GM19238 (cell line): ENCODE measurements around the gene BSPRY.
"Not testable (repeated sequence)": the region's sequence is repeated elsewhere in the genome, so short reads cannot be mapped to it uniquely, and the experiment has no call there.

Source experiments
- DNase-seq: peaks from one replicate; pipeline ENCODE4 v3.0.0; 2011; ENCODE audit warnings: low spot score; ENCODE audit not compliant: insufficient read length

The BSPRY gene

DNA sequence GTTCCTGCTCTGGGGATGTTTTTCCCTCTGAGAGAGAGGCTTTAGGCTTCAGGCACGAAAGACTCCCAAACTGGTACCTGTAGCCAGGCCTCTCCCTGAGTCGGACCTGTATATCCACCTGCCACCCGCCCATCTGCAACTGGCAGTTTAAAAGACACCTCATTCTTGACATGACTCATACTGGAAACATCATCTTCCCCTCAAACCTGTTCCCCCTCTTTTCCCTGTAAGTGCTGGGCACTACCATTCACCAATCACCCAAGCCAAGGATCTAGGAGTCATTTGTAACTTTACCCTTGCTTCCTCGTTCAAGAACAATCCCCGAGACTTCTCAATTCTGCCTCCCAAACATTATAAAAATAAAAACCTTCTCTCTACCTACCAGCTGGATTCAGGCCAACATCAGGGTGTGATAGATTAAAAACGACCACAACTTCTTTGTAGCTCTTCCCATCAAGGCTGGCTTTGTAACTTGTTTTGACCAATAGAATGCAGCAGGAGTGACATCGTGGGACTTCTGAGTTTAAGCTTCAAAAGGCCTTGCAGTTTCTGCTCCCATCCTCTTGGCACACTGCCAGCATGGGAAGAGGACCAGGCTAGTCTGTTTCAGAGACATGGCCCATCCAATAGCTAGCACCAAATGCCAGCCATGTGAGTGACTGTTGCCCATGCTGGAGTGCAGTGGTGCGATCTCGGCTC lies 7.5 kb upstream of the BSPRY start:
- no peak for DNase-seq

DNA sequence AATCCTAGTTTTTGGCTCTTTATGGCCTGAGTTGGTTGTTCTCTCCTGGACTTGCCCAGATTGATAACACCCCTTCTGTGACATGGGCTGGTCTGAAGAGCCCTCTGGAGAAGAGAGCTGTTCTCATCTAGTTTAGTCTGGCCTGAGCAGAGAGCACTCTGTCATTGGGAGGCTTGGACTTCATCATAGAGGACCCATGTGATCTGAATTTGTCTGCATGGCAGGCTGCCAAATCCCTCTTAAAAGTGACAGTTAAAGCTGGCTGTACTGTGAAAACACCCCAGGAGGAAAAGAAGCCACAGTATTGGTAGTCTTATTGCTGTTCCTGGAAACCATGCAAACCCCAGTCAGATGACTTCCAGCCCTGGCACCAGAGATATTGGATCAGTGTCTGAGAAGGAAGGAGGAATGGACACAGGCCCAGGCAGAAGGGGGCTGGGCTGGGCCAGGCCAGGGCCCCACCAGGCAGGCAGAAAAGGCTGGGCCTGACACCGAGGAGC lies 5.6 kb upstream of the BSPRY start:
- no peak for DNase-seq

DNA sequence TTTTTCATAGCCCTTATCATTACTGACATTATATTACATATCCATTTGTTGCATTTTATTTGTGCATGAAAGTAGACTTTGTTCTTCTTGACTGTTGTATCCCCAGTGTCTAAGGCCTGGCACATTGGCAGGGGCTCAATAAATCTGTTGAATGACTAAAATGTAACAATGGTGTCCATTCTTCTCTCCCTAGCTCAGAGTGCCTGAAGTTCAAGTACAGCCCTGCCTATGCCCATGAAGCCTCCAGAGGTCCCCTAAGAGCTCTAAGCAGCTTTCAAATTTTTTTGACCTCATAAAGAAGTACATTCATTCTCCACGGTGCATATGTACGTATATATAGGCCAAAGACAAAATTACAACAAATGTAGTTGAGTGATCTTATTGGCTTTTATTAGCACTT lies 4.2 kb upstream of the BSPRY start:
- no peak for DNase-seq

DNA sequence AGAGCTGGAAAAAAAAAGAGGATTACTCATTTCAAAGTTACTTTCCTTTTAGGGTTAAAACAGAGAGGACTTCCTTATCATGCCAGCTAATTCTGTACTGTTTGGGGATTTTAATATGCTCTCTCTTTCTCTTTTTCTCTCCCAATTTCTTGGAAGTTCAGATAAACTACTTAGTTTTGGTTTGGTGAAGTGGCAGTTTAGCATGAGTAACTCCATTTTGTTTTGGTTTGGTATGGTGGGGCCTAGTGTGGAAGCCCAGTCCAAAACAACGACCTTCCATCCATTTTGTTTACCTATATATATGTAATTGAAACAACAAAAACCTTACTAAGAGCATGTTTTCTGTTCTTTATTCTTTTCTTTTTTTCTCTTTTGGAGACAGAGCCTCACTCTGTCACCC lies 3.7 kb upstream of the BSPRY start:
- no peak for DNase-seq

DNA sequence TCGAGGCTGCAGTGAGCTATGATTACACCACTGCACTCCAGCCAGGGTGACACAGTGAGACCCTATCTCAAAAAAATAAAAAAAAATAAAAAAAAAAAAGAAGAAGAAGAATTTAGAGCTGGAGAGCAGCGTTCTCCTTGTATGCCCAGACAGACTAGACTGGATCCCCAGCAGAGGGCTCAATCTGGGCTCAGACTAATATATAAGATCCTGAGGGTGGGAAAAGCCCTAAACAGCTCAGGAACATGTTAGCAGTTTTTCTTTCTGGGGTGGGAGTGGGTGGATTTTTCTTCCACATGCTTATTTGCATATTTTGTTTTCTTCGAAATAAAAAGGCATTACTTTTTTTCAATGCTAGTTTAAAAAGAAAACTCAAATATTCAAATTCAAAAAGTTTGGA lies 904 bp upstream of the BSPRY start:
- DNase-seq: no peak

DNA sequence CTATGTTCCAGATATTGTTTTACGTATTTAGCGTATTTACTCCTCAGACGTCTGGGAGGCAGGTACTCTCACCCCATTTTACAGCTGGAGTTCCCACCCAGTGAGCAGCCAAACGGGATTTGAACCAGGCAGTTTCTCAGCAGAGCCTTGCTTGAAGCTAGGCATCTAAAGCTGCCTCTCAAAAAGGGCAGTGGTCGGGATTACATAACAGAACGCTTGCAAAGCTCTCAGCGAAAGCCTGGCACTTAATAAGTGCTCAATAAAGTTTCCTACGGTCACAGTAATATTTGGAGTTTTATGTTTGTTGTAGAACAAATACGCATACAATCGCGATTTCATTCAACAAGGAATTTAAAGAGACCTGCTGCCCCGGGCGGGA lies 286 bp upstream of the BSPRY start:
- DNase-seq: no peak

DNA sequence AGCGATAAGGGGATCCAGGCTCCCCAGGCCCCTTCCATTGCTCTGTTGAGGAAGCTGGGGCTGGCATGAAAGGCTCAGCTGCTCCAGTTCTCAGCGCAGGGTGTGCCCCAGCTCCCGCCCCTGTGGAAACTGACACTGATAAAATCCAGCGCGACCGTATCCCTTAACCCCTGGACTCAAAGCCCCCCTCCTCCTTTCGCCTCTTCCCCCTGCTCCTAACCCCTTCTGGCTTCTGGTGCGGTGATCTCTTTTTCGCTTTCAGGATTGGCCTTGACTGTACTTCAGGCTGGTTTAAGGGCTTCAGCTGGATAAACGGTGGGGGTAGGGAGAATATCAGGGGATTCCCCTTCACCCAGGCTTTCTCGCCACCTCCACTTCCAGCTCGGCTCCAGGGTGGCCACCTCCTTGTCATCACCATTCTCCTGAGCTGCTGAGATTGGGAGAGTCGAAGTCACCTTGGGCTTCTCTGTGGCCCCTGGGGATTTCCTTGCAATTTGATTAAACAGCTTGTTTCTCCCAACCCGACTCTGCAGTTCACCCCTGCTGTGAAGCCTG lies 843 bp downstream of the BSPRY start:
- DNase-seq: no peak

DNA sequence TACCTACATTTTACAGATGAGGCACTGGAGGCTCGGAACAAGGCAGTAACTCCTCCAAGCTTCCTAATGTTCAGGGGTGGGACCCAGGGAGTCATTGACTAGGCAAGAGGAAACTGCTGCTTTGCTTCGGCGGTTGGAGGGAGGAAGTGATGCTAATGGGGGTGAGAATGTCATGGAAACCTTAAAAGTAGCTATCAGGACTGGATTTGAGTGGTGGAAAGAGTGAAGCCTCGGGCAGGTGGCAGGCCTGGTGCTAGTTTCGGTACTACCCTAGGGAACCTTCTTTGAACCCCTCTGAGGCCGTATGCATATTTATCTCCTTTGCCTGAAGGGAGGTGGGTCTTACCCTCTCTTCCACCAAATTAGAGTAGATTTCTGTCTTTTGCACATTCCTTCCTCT lies 1.6 kb downstream of the BSPRY start:
- DNase-seq: no peak

DNA sequence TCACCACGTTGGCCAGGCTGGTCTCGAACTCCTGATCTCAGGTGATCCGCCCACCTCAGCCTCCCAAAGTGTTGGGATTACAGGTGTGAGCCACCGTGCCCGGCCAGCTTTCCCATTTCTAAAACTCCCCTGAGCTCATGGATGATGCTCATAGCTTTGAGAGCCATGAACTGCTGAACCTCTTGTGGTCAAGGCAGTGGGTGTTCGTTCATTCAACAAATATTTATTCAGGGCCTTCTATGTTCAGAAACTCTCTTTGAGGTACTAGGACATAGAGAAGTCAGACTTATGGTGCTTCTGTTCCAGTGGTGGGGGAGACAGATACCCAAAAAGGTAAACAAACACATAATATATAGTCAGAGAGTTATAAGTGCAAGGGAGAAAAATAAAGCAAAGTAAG lies 2.7 kb downstream of the BSPRY start:
- DNase-seq: no peak

DNA sequence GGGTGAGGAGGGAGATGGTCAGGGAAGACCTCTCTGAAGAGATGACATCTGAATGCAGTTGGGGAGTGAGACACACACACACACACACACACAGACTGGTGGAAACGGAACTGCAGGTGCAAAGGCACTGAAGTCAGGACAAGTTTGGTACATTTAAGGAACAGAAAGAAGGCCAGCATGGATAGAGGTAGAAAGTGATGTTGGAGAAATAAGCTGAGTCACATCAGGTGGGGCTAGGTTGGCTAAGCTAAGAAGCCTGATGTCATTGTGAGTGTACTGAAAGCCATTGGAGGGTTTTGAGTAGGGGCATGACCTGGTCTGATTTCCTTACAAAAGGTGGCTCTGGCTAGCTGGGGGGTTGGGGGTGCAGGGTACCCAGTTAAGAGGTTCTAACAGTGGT lies 3.1 kb downstream of the BSPRY start:
- DNase-seq: no peak

DNA sequence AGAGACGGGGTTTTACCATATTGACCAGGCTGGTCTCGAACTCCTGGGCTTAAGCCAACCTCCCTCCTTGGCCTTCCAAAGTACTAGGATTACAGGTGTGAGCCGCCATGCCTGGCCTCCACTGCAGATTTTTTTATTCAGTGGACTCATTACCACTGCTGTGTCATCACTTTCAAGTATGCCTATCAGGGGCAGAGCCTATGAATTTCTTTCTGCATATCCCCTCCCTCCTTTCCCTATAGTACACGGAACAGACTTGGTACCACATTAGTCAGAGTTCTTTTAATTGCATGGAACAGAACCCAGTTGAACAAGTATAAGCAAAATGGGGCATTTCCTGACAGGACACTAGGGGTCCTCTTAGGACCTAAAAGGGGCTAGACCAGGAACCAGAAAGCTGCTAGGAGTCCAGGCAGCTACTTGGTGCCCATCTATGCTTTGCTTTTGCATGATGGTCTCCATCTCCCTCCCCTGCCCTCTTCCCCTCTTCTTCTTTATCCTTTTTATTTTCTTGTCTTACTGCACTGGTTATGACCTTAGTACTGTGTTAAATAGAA lies 5.8 kb downstream of the BSPRY start:
- DNase-seq: no peak

DNA sequence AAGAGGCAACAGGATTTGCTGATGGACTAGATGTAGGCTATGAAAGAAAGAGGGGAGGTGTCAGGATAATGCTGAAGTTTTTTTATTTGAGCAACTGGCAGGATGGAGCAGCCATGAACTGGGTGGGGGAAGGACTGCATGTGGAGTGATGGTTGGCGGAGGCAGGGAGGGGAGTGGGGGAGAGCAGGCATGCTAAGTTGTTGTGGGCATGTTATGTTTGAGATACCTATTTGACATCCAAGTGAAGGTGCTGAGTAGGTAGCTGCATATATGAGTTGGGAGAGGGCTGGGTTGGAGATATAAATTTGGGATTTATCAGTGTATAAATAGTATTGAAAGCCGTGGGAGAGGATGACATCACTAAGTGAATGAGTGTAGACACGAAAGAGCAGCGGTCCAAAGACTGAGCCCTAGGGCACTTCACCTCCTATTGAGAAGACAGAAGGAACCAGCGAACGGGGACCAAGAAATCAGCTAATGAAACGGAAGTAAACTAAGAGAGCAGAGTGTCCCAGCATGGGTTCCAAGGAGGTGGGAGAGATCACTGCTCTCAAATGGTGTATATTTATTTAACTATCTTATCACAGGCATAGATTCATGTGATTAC lies 7.4 kb downstream of the BSPRY start:
- DNase-seq: no peak

DNA sequence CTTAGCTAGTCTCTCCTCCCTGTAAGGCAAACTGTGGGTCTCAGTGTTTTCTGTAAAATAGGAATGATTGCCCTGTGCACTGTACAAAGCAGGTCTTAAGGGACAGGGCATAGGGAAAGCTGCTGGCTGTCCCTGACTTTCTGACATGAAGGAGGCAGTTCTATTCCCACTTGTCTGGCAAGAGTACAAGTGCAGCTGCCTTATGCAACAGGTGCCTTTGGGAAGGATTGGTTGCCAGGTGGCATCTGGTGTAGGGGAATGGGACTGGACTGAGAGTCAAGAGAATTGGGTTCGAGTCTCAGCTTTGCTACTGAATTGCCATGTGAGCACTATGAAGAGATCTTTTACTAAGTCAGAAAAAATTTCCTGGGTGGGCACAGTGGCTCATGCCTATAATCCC lies 10.0 kb downstream of the BSPRY start:
- no peak for DNase-seq

DNA sequence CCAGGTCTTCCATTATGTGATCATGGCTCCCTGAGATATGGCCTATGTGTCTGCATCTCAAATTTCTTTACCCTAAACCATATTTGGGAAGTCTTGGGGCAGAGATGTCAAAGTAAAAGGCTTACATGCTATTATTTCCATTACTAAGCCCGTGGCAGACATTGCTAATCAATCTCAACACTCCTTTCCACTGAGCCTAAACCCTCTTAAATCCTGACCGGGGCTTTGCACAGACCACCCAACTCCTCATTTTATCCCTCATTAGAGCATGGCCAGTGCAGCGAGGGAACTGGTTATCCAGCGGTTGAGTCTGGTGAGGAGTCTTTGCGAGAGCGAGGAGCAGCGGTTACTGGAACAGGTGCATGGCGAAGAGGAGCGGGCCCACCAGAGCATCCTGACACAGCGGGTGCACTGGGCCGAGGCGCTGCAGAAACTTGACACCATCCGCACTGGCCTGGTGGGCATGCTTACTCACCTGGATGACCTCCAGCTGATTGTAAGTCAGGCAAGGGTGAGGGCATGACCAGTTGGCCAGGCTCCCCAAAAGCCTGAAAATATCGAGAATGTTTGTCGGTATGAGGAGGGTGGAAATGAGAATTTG lies 11.0 kb downstream of the BSPRY start:
- no peak for DNase-seq

DNA sequence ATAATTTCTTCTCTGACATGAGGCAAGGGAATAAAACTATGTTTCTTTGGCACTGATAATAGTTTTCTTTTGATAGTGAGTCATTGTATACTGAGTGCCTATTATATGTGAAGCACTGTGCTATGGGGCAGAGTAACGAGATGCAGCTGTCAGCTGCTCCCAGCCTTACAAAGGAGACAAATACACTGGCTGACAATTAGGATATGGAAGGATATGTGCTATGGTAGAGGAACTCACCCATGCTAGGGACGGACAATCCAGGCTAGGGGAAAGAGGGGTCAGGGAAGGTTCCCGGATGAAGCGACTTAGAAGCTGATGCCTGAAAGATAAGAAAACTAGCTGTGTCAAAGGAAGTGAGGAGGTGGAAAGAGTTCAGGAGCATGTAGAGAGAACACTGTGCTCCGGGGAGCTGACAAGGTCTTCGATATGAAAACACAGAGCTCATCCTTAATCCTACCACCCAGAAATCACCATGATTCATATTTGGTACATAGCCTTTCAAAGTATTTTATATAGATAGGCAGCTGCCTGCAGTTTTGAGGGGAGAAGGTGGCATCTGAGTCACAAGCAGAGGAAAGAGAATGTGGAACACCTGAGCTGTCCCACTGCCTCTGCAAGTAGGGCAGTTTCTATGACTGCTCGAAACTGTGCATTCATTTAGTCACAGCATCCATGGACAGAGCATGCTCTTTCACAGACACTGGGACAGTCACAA lies 12.1 kb downstream of the BSPRY start:
- DNase-seq: no peak

DNA sequence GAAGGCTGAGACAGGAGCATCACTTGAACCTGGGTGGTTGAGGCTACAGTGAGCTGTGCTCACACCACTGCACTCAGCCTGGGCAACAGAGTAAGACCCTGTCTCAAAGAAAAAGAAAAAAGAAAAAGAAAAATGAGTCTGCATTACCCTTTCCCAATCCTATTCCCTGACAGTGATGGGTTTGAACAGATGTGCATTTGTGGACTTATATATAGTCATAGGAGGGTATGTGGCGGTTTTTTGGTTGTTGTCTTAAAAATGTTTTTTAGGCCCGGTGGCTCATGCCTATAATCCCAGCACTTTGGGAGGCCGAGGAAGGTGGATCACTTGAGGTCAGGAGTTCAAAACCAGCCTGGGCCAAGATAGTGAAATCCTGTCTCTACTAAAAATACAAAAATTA lies 14.0 kb downstream of the BSPRY start:
- no peak for DNase-seq

DNA sequence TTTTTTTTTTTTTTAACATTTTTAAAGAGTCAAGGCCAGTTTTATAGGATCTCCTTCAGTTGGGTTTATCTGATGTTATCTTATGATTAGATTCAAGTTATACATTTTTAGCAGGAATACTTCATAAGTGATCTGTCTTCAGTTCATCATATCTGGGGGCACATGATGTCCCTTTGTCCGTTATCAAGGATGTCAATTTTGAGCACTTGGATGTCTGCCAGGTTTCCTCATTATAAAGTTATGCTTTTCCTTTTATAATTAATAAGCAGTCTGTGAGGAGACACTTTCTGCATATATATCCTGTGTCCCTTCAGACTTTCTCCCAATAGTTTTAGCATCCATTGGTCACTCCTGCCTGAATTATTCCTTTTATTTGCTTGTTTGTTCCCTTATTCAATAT lies 15.6 kb downstream of the BSPRY start:
- DNase-seq: no peak

DNA sequence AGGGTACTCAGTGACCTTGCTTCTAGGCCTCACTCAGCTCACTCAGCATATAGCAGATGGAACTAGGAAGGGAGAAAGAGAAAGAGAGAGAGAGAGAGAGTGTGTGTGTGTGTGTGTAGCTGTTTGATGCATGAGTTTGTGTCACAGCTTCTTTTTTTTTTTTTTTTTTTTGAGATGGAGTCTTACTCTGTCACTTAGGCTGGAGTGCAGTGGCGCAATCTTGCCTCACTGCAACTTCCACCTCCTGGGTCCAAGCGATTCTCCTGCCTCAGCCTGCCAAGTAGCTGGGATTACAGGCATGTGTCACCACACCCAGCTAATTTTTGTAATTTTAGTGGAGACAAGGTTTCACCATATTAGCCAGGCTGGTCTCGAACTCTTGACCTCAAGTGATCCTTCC lies 16.3 kb downstream of the BSPRY start:
- not testable (repeated sequence) for DNase-seq

DNA sequence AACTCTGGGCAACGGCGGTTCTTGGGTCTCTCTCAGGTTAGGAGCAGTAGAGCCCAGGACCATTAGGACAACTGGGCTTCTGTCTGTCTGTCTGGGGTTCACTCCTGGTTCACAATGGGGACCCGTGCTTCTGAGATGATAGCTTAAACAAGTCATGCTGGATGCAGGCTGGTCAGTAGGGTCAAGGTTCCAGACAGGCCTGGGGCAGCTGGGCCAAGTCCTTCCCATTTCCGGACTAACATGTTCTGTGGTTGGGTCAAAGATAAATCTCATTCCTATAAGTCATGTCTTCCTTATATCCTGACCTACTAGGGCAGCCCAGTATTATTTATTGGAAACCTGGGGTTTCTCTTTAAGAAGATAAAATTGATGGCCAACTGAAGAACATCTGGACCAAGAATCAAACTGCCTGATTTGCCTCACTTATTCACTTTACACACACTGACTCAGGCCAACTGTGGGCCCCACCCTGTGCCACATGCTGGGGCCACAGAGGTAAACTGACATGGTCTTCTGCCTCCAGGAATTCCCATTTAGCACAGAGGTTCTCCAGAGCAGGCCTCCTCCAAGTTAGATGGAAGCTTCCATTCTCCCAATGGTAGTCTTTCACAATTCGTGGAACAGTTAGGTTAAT lies 19.1 kb downstream of the BSPRY start:
- DNase-seq: no peak

DNA sequence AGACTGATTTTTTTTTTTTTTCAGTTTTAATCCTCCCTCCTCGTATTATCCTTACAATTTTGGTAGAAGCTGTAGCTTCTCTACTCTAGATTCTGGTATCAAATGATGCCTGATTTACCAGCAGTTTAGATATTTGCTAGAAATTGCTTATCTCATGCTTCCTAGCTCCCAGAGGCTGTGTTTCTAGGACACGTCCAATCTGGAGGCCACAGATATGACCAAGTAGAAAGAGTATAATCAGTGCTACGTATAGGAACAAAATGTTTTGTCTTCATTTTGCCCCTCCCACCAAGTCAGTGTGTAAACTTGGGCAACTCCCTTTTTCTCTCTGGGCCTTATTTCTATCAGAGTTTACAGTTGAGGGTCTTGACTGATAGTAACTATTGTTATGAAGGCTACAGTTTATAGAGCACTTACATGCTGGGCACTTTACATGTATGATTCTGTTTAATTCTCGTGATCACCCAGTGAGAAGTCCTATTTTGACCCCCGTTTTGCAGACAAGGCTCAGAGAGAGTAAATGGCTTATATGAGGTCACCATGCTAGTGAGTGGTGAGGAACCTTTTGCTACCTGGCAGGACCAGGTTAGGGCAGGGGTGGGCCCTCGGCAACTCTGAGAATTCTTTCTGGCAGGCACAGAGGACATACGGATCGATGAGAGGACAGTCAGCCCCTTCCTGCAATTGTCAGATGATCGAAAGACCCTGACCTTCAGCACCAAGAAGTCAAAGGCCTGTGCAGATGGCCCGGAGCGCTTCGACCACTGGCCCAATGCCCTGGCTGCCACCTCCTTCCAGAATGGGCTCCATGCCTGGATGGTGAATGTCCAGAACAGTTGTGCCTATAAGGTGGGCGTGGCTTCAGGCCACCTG lies 19.9 kb downstream of the BSPRY start:
- no peak for DNase-seq

DNA sequence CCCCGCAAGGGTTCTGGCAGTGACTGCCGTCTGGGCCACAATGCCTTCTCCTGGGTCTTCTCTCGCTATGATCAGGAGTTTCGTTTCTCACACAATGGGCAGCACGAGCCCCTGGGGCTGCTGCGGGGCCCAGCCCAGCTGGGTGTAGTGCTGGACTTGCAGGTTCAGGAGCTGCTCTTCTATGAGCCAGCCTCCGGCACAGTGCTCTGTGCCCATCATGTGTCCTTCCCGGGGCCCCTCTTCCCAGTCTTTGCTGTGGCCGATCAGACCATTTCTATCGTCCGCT lies 20.5 kb downstream of the BSPRY start:
- DNase-seq: no peak
